RWPE1 (cell line): ENCODE data around the gene CDCA7L.

Experiments used
- CTCF ChIA-PET: fragments of 350-600 bp; sonication (Branson Sonifier 250); formaldehyde crosslinking; extraction: SDS; loops from one replicate; lab custom pipeline; 2021; lab: Yijun Ruan, JAX
- POLR2A ChIA-PET: fragments of 400-600 bp; formaldehyde crosslinking; extraction: SDS; loops from one replicate; lab custom pipeline; 2020; ENCODE audit warnings: antibody characterized with exemption; ENCODE audit not compliant: low non-redundant PET; lab: Yijun Ruan, JAX
- DNase-seq: peaks from one replicate; pipeline ENCODE4 v3.0.0; 2012; ENCODE audit warnings: low spot score
- H3K27ac ChIP-seq: fragments of 450-650 bp; 2 replicates; pipeline ENCODE4 v1.5.1; 2017
- CTCF ChIP-seq: fragments of 450-650 bp; conservative IDR thresholded peaks from 2 replicates; pipeline ENCODE4 v1.5.1; 2017; ENCODE audit warnings: low read depth, mild to moderate bottlenecking

The CDCA7L gene

GRCh38 chr7:21916176-21916575, 29.5 kb downstream of the CDCA7L start:
- no peak for DNase-seq
- TF ChIP-seq CTCF, result no peak
- no peak overlapping the region for H3K27ac ChIP-seq
- ChIA-PET CTCF (no interaction called here), POLR2A (no interaction called here)

GRCh38 chr7:21915140-21915539, 30.6 kb downstream of the CDCA7L start:
- peak overlapping the region; percentile 43 for H3K27ac ChIP-seq
- TF ChIP-seq CTCF, result no peak
- CTCF ChIA-PET, result no interaction called here
- no peak for DNase-seq
- POLR2A ChIA-PET, result no interaction called here

- ChIA-PET CTCF (no interaction called here), POLR2A (no interaction called here)
- peak overlapping the region; percentile 43 for H3K27ac ChIP-seq
- TF ChIP-seq CTCF, result no peak
- no peak for DNase-seq
Measured at GRCh38 chr7:21914671-21915070, 31.0 kb downstream of the CDCA7L start.

- no peak overlapping the region for H3K27ac ChIP-seq
- TF ChIP-seq CTCF, result no peak
- DNase-seq, result no peak
- CTCF ChIA-PET, result interaction anchor here (0.8 kb wide), 1 partner anchor 77 kb away, joined by 3 read pairs; no protein-coding TSS in a partner anchor
- POLR2A ChIA-PET, result interaction anchor here (0.5 to 0.6 kb wide), 2 partner anchors 32 to 33 kb away, joined by 3 read pairs; partner anchors contain the start of gene CDCA7L
Measured at GRCh38 chr7:21912931-21913780, 32.5 kb downstream of the CDCA7L start.

- TF ChIP-seq CTCF, result no peak
- no peak for DNase-seq
- no peak overlapping the region for H3K27ac ChIP-seq
- ChIA-PET CTCF (no interaction called here), POLR2A (no interaction called here)
Measured at GRCh38 chr7:21912305-21912704, 33.4 kb downstream of the CDCA7L start.

- CTCF ChIA-PET, result no interaction called here
- DNase-seq, result no peak
- POLR2A ChIA-PET, result no interaction called here
- TF ChIP-seq CTCF, result no peak
- H3K27ac ChIP-seq, result no peak overlapping the region
Measured at GRCh38 chr7:21911341-21911875, 34.3 kb downstream of the CDCA7L start.
